GM21381 (cell line): Measurements from ENCODE around the gene EPS8L3.
"Not testable (repeated sequence)": the region's sequence is repeated elsewhere in the genome, so short reads cannot be mapped to it uniquely, and the experiment has no call there.

Experiments
- ATAC-seq: cut with Tn5 transposase; IDR thresholded peaks from one replicate; pipeline ENCODE4 v1.9.1; 2021; ENCODE audit warnings: mild to moderate bottlenecking, moderate library complexity; ENCODE audit not compliant: unreplicated experiment

EPS8L3 gene

DNA sequence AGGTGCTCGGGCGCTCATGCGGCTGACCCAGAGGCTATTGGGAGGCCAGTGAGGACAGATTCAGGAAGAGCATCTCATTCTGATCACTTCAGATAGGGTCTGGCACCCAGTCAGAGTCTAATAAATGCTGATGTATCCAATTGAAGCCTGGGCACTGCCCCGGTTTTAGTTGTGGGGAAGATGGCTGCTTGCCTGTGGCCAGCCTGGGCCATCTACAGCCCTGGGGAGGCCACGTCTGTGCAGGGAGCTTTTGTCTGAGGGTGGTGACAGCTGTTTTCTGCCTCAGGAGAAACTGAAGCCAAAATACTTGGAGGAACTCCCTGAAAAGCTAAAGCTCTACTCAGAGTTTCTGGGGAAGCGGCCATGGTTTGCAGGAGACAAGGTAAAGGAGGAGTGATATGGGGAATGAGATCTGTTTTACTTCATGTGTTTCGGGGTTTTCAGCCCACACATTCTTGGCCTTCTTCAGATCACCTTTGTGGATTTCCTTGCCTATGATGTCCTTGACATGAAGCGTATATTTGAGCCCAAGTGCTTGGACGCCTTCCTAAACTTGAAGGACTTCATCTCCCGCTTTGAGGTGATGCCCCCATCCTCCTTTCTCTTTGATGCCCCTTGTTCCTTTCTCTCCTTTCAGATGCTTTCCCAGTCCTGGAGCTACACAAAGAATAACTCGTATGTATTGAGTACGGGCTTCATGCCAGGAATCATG is 48.9 kb downstream of the EPS8L3 start:
- no peak for ATAC-seq

DNA sequence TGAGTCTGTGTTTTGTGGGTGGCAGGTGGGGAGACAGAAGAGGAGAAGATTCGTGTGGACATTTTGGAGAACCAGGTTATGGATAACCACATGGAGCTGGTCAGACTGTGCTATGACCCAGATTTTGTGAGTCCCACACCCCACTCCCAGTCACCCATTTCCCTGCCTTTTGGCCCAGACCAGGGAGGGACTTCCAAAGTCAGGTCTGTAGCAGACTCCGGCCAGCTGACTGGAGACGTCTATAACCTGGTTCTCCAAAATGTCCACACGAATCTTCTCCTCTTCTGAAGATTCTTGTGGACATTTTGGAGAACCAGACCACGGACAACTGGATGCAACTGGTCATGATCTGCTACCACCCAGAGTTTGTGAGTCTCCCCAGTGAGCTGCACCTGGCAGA is 50.1 kb downstream of the EPS8L3 start:
- no peak for ATAC-seq

DNA sequence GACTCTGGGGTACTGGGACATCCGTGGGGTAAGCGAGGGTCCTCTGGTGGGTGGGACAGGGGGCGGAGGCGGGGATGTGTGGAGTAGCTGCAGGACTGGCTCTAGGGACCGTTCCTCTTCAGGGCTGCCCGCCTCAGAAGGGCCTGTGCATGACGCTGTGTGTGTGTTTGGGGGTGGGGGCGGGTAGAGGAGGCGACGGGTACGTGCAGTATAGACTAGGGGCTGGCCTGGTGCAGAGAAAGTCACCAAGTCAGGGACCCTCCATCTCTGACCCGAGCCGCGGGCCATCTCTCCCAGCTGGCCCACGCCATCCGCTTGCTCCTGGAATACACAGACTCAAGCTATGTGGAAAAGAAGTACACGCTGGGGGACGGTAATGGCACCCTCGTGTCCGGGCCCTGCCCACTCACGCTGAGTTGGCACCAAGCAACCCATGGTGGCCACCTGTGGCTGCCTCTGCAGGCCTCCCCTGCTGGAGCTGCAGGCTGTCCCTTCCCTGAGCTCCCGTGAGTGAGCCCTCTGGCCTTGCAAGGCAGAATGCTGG is 51.3 kb downstream of the EPS8L3 start:
- no peak for ATAC-seq

DNA sequence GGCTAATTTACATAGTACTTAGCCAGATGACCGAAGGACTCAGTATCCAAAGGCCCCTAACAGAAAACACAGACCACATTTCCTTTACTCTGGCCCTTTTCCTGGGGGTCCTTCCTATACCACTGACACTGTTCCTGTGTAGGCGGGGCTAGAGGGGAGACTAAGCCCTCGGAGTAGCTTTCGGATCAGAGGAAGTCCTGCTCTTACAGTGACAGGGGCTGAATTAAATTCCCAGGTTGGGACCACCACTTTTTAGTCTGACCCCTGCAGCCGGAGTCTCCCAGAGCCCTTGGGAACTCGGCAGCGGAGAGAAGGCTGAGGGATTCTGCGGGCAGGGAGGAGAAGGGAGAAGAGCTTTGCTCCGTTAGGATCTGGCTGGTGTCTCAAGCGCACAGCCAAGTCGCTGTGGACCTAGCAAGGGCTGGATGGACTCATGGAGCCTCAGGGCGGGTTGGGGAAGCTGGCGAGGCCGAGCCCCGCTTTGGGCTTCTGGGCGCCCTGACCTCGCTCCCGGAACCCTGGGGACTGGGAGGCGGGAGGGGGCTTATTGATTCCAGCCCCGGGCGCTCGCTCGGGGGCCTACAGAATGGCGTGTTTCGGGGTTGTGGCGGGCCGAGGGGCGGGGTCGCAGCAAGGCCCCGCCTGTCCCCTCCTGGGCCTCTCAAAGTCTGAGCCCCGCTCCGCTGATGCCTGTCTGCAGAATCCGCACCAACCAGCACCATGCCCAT is 52.0 kb downstream of the EPS8L3 start, which contains the start of gene GSTM5:
GSTM5 (plus strand) TSS at position 659 of the 728 bp plus-strand sequence; CDS start at position 721, 62 bp downstream.
- ATAC-seq = not testable (repeated sequence)

DNA sequence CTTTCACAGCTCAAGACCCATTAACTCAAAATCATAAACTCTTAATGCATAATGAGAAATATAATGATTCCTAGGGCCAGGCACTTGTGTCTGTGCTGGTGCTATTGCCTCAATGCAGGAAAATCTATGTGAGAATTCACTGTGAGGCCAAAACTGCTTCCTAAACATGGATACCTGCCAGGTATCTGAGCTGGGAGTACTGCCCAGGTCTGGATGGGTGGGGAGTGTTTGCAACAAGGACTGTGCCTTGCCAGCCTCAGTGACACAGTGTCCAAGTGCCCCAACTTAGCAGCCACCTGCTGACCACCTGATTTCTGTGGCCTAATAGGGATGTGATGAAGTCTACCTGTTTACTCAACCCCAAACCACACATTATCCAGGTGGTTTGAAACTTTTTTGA is 53.9 kb downstream of the EPS8L3 start:
- ATAC-seq = not testable (repeated sequence)

DNA sequence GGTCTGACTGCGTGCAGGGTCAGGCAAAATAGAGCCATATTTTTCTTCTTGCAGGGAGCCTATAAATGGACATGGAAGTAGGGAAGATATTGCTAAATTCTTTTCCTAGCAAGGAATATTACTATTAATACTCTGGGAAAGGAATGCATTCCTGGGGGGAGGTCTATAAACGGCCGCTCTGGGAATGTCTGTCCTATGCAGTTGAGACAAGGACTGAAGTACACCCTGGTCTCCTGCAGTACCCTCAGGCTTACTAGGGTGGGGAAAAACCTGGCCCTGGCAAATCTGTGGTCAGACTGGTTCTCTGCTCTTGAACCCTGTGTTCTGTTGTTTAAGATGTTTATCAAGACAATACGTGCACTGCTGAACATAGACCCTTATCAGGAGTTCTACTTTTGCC is 54.8 kb downstream of the EPS8L3 start:
- ATAC-seq = not testable (repeated sequence)

GRCh38 chr1:109705411-109705810 is 58.3 kb downstream of the EPS8L3 start:
- ATAC-seq = no peak

DNA sequence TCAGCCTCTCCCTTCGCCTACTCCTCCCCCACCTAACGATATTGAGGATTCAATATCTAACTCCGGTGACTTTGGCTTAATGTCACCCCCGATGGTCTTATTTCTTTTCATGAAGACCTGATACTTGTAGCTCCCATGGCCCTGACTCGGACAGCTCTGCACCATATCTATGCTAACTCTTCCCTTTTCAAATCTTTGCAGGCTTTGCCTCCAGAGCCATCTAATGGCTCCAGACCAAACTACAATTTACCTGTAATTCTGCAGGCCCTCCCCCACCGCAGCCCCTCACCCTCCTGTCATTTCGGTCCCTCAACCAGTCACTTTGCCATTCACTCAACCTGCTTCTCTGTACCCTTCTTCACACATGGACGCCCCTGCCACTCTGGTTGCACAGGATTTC is 59.5 kb downstream of the EPS8L3 start:
- ATAC-seq = no peak

- ATAC-seq = not testable (repeated sequence)
Observed at GRCh38 chr1:109702940-109703339, 60.8 kb downstream of the EPS8L3 start.
